Liver (tissue), 3 donors: ENCODE data around the gene SERPINB12.

Source experiments
- GABPA ChIP-seq, 2 donors: IDR thresholded peaks in 1 of 2; conservative IDR thresholded peaks in 1 of 2; 2 replicates each; pipeline ENCODE4 v1.6.1; 2016; ENCODE audit warnings: antibody characterized with exemption in 2 of 2, mild to moderate bottlenecking in 1 of 2, moderate library complexity in 1 of 2
- YY1 ChIP-seq: IDR thresholded peaks from 2 replicates; pipeline ENCODE4 v1.6.1; 2016; ENCODE audit warnings: antibody characterized with exemption, mild to moderate bottlenecking
- TF ChIP-seq, protein P1 (sequence below): fragments of 150-350 bp; IDR thresholded peaks from 2 replicates; pipeline ENCODE4 v1.5.1; 2017; ENCODE audit warnings: improper control_type of control experiment, low read depth, low read length; ENCODE audit not compliant: missing input control
- TF ChIP-seq, protein P2 (sequence below): IDR thresholded peaks from 2 replicates; pipeline ENCODE4 v1.6.1; 2016; ENCODE audit warnings: antibody characterized with exemption
- donor health status: healthy.
- donor health status: healthy.

DNA sequence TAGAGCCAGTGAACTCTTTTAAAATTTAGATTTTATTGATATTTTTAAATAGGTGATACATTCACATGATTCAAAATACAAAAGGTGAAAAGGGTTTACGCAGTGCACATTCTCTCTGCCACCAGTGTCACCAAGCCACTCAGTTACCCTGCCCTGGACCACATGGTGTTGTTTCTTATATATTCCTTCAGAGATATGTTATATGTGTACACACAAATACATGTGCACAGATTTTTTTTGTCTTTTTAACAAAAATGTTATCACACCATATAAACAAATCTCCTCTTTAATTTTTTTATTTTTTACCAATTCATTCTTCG is 75.7 kb downstream of the SERPINB12 start:
- TF ChIP-seq, protein P1, sequence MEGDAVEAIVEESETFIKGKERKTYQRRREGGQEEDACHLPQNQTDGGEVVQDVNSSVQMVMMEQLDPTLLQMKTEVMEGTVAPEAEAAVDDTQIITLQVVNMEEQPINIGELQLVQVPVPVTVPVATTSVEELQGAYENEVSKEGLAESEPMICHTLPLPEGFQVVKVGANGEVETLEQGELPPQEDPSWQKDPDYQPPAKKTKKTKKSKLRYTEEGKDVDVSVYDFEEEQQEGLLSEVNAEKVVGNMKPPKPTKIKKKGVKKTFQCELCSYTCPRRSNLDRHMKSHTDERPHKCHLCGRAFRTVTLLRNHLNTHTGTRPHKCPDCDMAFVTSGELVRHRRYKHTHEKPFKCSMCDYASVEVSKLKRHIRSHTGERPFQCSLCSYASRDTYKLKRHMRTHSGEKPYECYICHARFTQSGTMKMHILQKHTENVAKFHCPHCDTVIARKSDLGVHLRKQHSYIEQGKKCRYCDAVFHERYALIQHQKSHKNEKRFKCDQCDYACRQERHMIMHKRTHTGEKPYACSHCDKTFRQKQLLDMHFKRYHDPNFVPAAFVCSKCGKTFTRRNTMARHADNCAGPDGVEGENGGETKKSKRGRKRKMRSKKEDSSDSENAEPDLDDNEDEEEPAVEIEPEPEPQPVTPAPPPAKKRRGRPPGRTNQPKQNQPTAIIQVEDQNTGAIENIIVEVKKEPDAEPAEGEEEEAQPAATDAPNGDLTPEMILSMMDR: no peak
- TF ChIP-seq YY1: no peak
- TF ChIP-seq, protein P2, sequence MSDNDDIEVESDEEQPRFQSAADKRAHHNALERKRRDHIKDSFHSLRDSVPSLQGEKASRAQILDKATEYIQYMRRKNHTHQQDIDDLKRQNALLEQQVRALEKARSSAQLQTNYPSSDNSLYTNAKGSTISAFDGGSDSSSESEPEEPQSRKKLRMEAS: no peak
- TF ChIP-seq GABPA (IDR thresholded peaks at IDR 0.05 in 1 of 2, conservative IDR thresholded peaks at IDR 0.05 in 1 of 2): no peak
